ENCODE measurements around the gene GEMIN8.

Gene GEMIN8

GRCh38 chrX:13956998-13957397, 72.7 kb downstream of the GEMIN8 start:
- no peaks in the 10 kb centered on the region for H3K4me1 ChIP-seq (ENCODE audit: control insufficient read depth, insufficient read depth, low read length)
- H3K9me3 ChIP-seq (ENCODE audit: control insufficient read depth, insufficient read depth, low read depth, low read length), result peaks cover 2% of the 10 kb centered on the region; the same call in 1 of the 2 replicates
- H3K4me3 ChIP-seq (ENCODE audit: low read depth, low read length), result no peak overlapping the region
- POLR2A ChIA-PET, result no interaction called here
- TF ChIP-seq SP2 (tag by site-specific recombination; IDR thresholded peaks at IDR 0.05), result no peak
- no peak for TF ChIP-seq ZFP3 (tag by site-specific recombination; IDR thresholded peaks at IDR 0.05; ENCODE audit: low read depth)
- TF ChIP-seq ZNF513 (tag by site-specific recombination; IDR thresholded peaks at IDR 0.05), result no peak
- no peak for TF ChIP-seq ZNF544 (tag by site-specific recombination; IDR thresholded peaks at IDR 0.05)
- TF ChIP-seq ZFP69B (tag by site-specific recombination; IDR thresholded peaks at IDR 0.05), result no peak
- TF ChIP-seq ZNF274 (IDR thresholded peaks at IDR 0.05; ENCODE audit: low read length), result no peak
- TF ChIP-seq ZNF274 (tag by site-specific recombination; IDR thresholded peaks at IDR 0.05; ENCODE audit: borderline replicate concordance), result no peak
- TF ChIP-seq ZNF639 (tag by site-specific recombination; IDR thresholded peaks at IDR 0.05), result no peak
- TF ChIP-seq ZNF16 (tag by site-specific recombination; IDR thresholded peaks at IDR 0.05; ENCODE audit: low read depth), result no peak
- TF ChIP-seq ZNF707 (tag by site-specific recombination; IDR thresholded peaks at IDR 0.05), result no peak
- TF ChIP-seq ZNF138 (tag by site-specific recombination; IDR thresholded peaks at IDR 0.05; ENCODE audit: borderline replicate concordance), result no peak
- TF ChIP-seq ZNF558 (tag by site-specific recombination; IDR thresholded peaks at IDR 0.05), result no peak
- no peak for TF ChIP-seq ZNF692 (tag by site-specific recombination; IDR thresholded peaks at IDR 0.05)
- no peak for TF ChIP-seq ZNF48 (tag by site-specific recombination; IDR thresholded peaks at IDR 0.05)
- TF ChIP-seq ZNF571 (tag by site-specific recombination; IDR thresholded peaks at IDR 0.05), result no peak
- CTCF ChIA-PET, result interaction anchor here (0.7 kb wide), 1 partner anchor 129 kb away, joined by 3 read pairs; no protein-coding TSS in a partner anchor
- no peak overlapping the region for H3K27ac ChIP-seq (ENCODE audit: extremely low read depth, low read depth, low read length)
- no peaks in the 10 kb centered on the region for H3K36me3 ChIP-seq (ENCODE audit: control insufficient read depth in 2 of 2, insufficient read depth in 1 of 2, low read length in 2 of 2)
